T-helper 1 cell (primary cell): ENCODE results near the gene SYNPR.
"Not testable (repeated sequence)": the region's sequence is repeated elsewhere in the genome, so short reads cannot be mapped to it uniquely, and the experiment has no call there.

Experiments used
- DNase-seq, 5 donors: peaks; one replicate each; pipeline ENCODE4 v3.0.0-alpha.2; 2012 to 2020
- total RNA-seq, 4 donors: gene quantifications; one replicate each; lab custom pipeline; 2026; lab: John Stamatoyannopoulos, UW

Gene SYNPR
- 0 reads per million in 4 donors for total RNA-seq

GRCh38 chr3:63278171-63279004 lies at the start of gene SYNPR:
SYNPR (plus strand) TSS chr3:63278308.
- no peak for DNase-seq

GRCh38 chr3:63228677-63229076 lies 49.4 kb upstream of the SYNPR start:
- DNase-seq = no peak

- DNase-seq = no peak
Measured at GRCh38 chr3:63230146-63230545, 48.0 kb upstream of the SYNPR start.

- DNase-seq = no peak
Measured at GRCh38 chr3:63231643-63232042, 46.5 kb upstream of the SYNPR start.

- DNase-seq = no peak
Measured at GRCh38 chr3:63232764-63233396, 45.2 kb upstream of the SYNPR start.

- DNase-seq = no peak
Measured at GRCh38 chr3:63240381-63240902, 37.7 kb upstream of the SYNPR start.

GRCh38 chr3:63242124-63242523 lies 36.0 kb upstream of the SYNPR start:
- no peak for DNase-seq

GRCh38 chr3:63244486-63244885 lies 33.6 kb upstream of the SYNPR start:
- DNase-seq = no peak

GRCh38 chr3:63245726-63246241 lies 32.3 kb upstream of the SYNPR start:
- no peak for DNase-seq

GRCh38 chr3:63248015-63248414 lies 30.1 kb upstream of the SYNPR start:
- no peak for DNase-seq

GRCh38 chr3:63251499-63251898 lies 26.6 kb upstream of the SYNPR start:
- DNase-seq = no peak

- not testable (repeated sequence) for DNase-seq
Measured at GRCh38 chr3:63255819-63256218, 22.3 kb upstream of the SYNPR start.

- DNase-seq = no peak
Measured at GRCh38 chr3:63264716-63265115, 13.4 kb upstream of the SYNPR start.

- DNase-seq = no peak
Measured at GRCh38 chr3:63274359-63274758, 3.7 kb upstream of the SYNPR start.

- DNase-seq = no peak
Measured at GRCh38 chr3:63279005-63279841, 1.1 kb downstream of the SYNPR start.

GRCh38 chr3:63287610-63288009 lies 9.5 kb downstream of the SYNPR start:
- no peak for DNase-seq

GRCh38 chr3:63290686-63291085 lies 12.6 kb downstream of the SYNPR start:
- no peak for DNase-seq

- no peak for DNase-seq
Measured at GRCh38 chr3:63294332-63294731, 16.2 kb downstream of the SYNPR start.

- no peak for DNase-seq
Measured at GRCh38 chr3:63295356-63295755, 17.2 kb downstream of the SYNPR start.

- no peak for DNase-seq
Measured at GRCh38 chr3:63295806-63296205, 17.7 kb downstream of the SYNPR start.

- DNase-seq = no peak
Measured at GRCh38 chr3:63296249-63296648, 18.1 kb downstream of the SYNPR start.

- DNase-seq = no peak
Measured at GRCh38 chr3:63303238-63303637, 25.1 kb downstream of the SYNPR start.

GRCh38 chr3:63304421-63304820 lies 26.3 kb downstream of the SYNPR start:
- no peak for DNase-seq
